HEK293 (cell line): ENCODE data around the gene PPP6C.

ENCODE experiments used
- CTCF ChIP-seq: fragments of 450-650 bp; formaldehyde crosslinking; IDR thresholded peaks from 2 replicates; pipeline ENCODE4 v1.5.1; 2016; ENCODE audit warnings: missing biosample characterization, missing genetic modification characterization
- REST ChIP-seq: fragments of 450-650 bp; formaldehyde crosslinking; IDR thresholded peaks from 2 replicates; pipeline ENCODE4 v1.5.1; 2016; ENCODE audit warnings: missing biosample characterization, missing genetic modification characterization
- SALL2 ChIP-seq: fragments of 450-650 bp; formaldehyde crosslinking; IDR thresholded peaks from 2 replicates; pipeline ENCODE4 v1.5.0; 2017; ENCODE audit warnings: missing biosample characterization, mild to moderate bottlenecking, missing genetic modification characterization, borderline replicate concordance
- ZEB2 ChIP-seq: fragments of 450-650 bp; formaldehyde crosslinking; IDR thresholded peaks from 2 replicates; pipeline ENCODE4 v1.5.1; 2016; ENCODE audit warnings: missing biosample characterization, missing genetic modification characterization
- ZNF274 ChIP-seq, 2 experiments: fragments of 200-500 bp in 1 of 2; fragments of 450-650 bp in 1 of 2; sonication (Bioruptor generic) in 1 of 2; formaldehyde crosslinking in 1 of 2; IDR thresholded peaks; 2 replicates each; pipeline versions ENCODE4 v1.5.1 to v1.6.1; 2014 to 2016; ENCODE audit warnings: borderline replicate concordance in 1 of 2, inconsistent platforms in 1 of 2, low read length in 1 of 2, missing biosample characterization in 1 of 2, missing genetic modification characterization in 1 of 2

GRCh38 chr9:125235804-125236519 lies 46.4 kb upstream of the PPP6C start:
- TF ChIP-seq ZNF274 (IDR thresholded peaks at IDR 0.05; ENCODE audit: low read length), result no peak
- TF ChIP-seq ZNF274 (tag by site-specific recombination; IDR thresholded peaks at IDR 0.05; ENCODE audit: borderline replicate concordance), result no peak
- no peak for TF ChIP-seq REST (tag by site-specific recombination)
- no peak for TF ChIP-seq SALL2 (tag by site-specific recombination)
- no peak for TF ChIP-seq CTCF (tag by site-specific recombination)
- TF ChIP-seq ZEB2 (tag by site-specific recombination), result no peak
